ENCODE measurements around the gene NFIA. TPM values are rescaled to one million over a fixed set of nuclear protein-coding genes. Genes with fewer than 3 reads are reported as not detected.
A peak's percentile ranks its signal among the peaks of the same experiment; 100 is the strongest.

NFIA gene
- total and polyA plus RNA-seq, 12 donors = 15.6 to 109 (median 66.3) TPM

- no peaks in the 10 kb centered on the region for H3K27me3 ChIP-seq
- H3K4me1 ChIP-seq (replicated peaks in 1 of 2) = peaks cover 11 to 33% of the 10 kb centered on the region in 2 donors
- WGBS, 4 donors = 88 to 98% (median 94%) methylated on average over 6 to 8 of the region's 8 CpGs
- no peak overlapping the region for H3K4me3 ChIP-seq
- no peak overlapping the region for H3K27ac ChIP-seq
- H3K9me3 ChIP-seq (replicated peaks in 1 of 3) = no peaks in the 10 kb centered on the region
- TF ChIP-seq CTCF (IDR thresholded peaks at IDR 0.05) = no peak
- TF ChIP-seq POLR2A (IDR thresholded peaks at IDR 0.05) = no peak
- H3K36me3 ChIP-seq (replicated peaks in 1 of 2) = no peaks in the 10 kb centered on the region
- intact Hi-C loops (cut with DNase I) = no loop called here
- no peak for DNase-seq
Observed at GRCh38 chr1:61247051-61247825, 164.9 kb downstream of the NFIA start.

GRCh38 chr1:61247881-61248752 is 165.8 kb downstream of the NFIA start:
- H3K9me3 ChIP-seq (replicated peaks in 1 of 3) = no peaks in the 10 kb centered on the region
- intact Hi-C loops (cut with DNase I) = no loop called here
- peaks cover 11 to 29% of the 10 kb centered on the region in 2 donors for H3K4me1 ChIP-seq (replicated peaks in 1 of 2)
- DNase-seq = no peak
- H3K27me3 ChIP-seq = no peaks in the 10 kb centered on the region
- no peak overlapping the region for H3K27ac ChIP-seq
- no peak overlapping the region for H3K4me3 ChIP-seq
- no peaks in the 10 kb centered on the region for H3K36me3 ChIP-seq (replicated peaks in 1 of 2)
- 70 to 81% (median 73%) methylated on average over 6 of the region's 6 CpGs for WGBS, 4 donors
- TF ChIP-seq CTCF (IDR thresholded peaks at IDR 0.05) (no peak), POLR2A (IDR thresholded peaks at IDR 0.05) (no peak)

GRCh38 chr1:61250933-61251332 is 168.6 kb downstream of the NFIA start:
- TF ChIP-seq CTCF (IDR thresholded peaks at IDR 0.05) (no peak), POLR2A (IDR thresholded peaks at IDR 0.05) (no peak)
- Histone ChIP-seq H3K27ac (no peak overlapping the region), H3K4me1 (replicated peaks in 1 of 2) (peaks cover 16 to 40% of the 10 kb centered on the region in 2 donors), H3K9me3 (replicated peaks in 1 of 3) (no peaks in the 10 kb centered on the region), H3K27me3 (no peaks in the 10 kb centered on the region), H3K4me3 (no peak overlapping the region), H3K36me3 (replicated peaks in 1 of 2) (no peaks in the 10 kb centered on the region)
- no peak for DNase-seq
- WGBS, 4 donors = 93 to 97% (median 95%) methylated on average over 5 of the region's 5 CpGs
- intact Hi-C loops (cut with DNase I) = no loop called here

DNA sequence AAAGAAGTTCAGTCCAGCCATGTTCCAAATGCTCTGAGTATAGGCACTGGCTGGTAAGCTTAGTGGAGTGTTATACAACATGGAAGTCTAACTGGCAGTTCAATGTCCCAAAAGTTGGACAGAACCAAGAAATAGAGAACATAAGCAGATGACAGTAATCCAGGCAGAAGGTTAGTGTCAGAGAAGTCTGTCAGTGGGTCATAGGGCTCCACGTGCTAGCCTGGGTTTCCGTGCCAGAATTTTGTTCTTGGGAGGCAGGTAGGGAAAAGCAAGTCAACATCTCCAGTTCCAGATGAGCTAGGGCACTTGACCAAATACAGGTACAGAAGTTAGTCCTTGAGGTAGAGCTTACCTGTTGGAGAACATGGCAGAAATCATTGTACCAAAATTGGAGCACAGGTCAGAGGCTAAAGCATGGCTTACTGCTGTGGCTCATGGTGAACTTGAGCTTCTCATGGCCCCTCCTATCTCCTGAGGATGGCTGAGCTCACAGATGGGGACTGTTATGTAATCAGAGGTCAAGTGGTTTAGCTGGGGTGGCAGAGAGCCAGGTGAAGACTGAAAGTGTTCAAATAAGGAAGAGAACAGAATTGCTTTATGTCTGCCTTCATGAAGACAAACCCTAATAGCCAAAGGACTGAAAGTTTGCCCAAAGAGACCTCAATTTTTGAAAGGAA is 170.8 kb downstream of the NFIA start:
- no peaks in the 10 kb centered on the region for H3K9me3 ChIP-seq (replicated peaks in 1 of 3)
- H3K4me3 ChIP-seq = no peak overlapping the region
- no peaks in the 10 kb centered on the region for H3K27me3 ChIP-seq
- 79 to 91% (median 90%) methylated on average over 2 of the region's 2 CpGs for WGBS, 4 donors
- H3K27ac ChIP-seq = peak overlapping the region in 3 of 5 donors; percentile 24 to 60 (median 33)
- H3K4me1 ChIP-seq (replicated peaks in 1 of 2) = peaks cover 16 to 38% of the 10 kb centered on the region in 2 donors
- TF ChIP-seq POLR2A (IDR thresholded peaks at IDR 0.05) = no peak
- no peak for TF ChIP-seq CTCF (IDR thresholded peaks at IDR 0.05)
- DNase-seq = peak; percentile 84 to 97 (median 92)
- intact Hi-C loops (cut with DNase I) = no loop called here
- no peaks in the 10 kb centered on the region for H3K36me3 ChIP-seq (replicated peaks in 1 of 2)
